NCI-H1105 (cell line): ENCODE data around the gene GRIK2.
"Not testable (repeated sequence)": the region's sequence is repeated elsewhere in the genome, so short reads cannot be mapped to it uniquely, and the experiment has no call there.

Experiments used
- DNase-seq: peaks from one replicate; lab custom pipeline; 2025; lab: John Stamatoyannopoulos, UW

Gene GRIK2

DNA sequence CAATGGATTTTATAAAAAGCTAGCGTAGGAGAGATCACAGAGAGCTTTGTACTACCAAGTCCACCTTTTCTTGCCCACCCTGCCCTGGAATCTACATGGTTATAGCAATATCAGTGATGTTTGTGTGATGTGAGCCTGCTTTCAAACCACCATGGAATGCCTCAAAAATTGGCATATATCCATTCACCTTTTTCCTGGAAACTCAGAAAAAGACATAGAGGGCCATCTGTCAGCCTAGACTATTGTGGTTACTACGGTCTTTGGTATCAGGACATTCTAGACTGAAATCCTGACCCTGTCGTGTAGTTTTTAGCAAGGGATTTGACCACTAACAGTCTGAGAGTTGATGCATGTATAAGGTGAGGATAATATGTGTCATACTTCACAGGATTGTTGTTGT is 239.6 kb downstream of the GRIK2 start:
- no peak for DNase-seq

DNA sequence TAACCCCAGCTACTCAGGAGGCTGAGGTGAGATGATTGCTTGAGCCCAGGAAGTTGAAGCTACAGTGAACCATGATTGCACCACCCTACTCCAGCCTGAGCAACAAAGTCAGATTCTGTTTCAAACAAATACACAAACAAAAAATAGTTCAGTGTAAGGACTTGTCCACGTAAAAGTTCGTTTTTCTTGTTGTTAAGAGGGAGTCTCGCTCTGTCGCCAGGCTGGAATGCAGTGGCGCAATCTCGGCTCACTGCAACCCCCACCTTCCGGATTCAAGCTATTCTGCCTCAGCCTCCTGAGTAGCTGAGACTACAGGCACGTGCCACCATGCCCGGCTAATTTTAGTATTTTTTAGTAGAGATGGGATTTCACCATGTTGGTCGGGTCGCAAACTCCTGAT is 245.4 kb downstream of the GRIK2 start:
- not testable (repeated sequence) for DNase-seq

GRCh38 chr6:101640131-101640530 is 246.6 kb downstream of the GRIK2 start:
- DNase-seq: no peak

- no peak for DNase-seq
These were observed 252.3 kb downstream of the GRIK2 start for GRCh38 chr6:101645770-101646169.

DNA sequence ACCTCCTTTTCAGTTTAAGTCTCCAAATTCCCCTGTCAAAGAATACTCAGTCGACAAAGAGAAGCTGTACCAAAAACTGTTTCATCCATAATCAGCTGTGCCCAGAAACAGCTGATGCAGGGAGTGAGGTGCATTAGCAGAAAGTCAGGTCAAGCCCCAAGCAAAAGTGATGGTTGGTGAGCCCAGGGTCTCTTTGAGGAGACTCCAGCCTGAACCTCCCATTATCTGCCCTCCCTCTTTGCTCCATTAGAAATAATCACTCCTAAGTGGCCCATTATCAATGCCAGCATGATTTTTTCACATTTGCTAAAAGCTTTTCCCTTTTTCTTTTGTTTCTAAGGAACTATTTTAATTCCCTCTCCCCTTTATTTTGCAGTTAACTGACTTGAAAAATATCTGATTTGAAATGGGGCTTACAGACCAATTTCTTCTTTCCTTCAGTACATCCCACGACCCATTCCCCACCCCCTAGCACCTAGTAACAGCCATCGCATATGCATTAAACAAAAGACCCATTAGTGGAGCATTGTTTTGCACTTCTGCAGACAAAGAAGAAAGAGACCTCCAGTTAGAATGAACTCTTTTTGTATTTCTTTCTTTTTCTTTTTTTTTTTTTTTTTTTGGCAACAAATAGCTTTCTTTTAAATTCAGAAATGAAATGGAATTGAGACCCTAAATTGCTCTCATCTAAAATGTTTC is 257.0 kb downstream of the GRIK2 start:
- DNase-seq: no peak

DNA sequence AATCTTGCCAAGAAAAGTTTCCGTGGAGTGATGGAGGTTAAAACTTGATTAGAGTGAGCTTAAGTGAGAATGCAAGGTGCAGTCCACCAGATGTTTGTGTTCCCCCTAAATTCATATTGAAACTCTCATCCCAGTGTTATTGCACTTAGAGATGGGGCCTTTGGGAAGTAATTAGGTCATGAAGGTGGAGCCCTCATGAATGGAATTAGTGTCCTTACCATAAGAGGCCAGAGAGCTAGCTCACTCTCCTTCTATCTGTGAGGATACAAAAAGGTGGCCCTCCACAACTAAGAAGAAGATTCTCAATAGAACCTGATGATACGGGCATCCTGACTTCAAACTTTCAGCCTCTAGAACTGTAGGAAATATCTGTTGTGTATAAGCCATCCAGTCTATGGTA is 258.6 kb downstream of the GRIK2 start:
- DNase-seq: no peak

GRCh38 chr6:101655109-101655508 is 261.6 kb downstream of the GRIK2 start:
- DNase-seq: no peak

- no peak for DNase-seq
These were observed 268.8 kb downstream of the GRIK2 start for GRCh38 chr6:101662111-101662897.

- no peak for DNase-seq
These were observed 269.6 kb downstream of the GRIK2 start for GRCh38 chr6:101663100-101663499.

DNA sequence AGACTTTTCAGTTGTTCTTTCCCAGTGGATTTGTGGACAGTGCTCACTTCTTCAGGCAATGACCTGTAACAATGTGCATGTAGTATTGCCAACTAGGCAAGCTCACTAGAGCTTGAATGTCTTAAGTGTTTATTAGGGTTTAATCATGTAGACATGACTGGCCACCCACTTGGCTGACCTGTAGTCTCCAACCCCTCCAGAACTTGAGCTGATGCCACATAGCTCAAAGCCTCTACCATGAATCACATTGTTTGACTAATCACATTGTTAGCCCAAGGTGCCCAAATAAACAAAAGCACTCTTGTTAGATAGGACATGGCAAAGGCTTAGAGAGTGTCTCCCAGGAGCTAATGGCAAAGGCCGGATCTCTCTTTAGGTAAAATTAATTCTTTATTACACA is 272.7 kb downstream of the GRIK2 start:
- no peak for DNase-seq

- DNase-seq: peak; percentile 85
These were observed 275.1 kb downstream of the GRIK2 start for GRCh38 chr6:101668496-101669030.

DNA sequence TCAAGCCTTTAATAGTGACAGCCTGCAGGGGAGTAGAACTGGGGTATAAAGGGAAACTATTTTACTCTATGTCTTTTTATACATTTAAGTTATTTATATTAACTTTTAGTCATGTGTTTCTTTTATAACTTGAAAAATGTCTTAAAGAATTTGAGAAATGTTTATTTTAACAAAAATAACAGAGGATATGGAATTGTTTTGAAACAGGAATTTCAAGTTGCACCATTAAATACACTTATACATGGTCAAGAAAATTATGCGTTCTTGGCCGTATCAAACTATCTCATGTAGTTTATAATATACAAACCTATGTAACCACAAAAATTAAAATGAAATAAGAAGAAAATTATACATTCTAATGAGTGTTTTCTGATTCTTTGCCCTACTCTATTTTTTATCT is 282.7 kb downstream of the GRIK2 start:
- DNase-seq: no peak

DNA sequence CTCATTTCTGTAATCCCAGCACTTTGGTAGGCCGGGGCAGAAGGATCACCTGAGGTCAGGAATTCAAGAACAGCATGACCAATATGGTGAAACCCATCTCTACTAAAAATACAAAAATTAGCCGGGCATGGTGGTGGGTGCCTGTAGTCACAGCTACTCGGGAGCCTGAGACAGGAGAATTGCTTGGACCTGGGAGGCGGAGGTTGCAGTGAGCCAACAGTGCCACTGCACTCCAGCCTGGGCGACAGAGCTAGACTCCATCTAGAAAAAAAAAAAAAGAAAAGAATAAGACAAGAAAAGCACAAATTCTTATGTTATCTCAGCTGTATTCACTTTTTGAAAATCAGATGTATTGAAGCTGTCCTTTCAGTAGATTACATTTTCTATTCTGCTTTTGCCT is 289.4 kb downstream of the GRIK2 start:
- no peak for DNase-seq

DNA sequence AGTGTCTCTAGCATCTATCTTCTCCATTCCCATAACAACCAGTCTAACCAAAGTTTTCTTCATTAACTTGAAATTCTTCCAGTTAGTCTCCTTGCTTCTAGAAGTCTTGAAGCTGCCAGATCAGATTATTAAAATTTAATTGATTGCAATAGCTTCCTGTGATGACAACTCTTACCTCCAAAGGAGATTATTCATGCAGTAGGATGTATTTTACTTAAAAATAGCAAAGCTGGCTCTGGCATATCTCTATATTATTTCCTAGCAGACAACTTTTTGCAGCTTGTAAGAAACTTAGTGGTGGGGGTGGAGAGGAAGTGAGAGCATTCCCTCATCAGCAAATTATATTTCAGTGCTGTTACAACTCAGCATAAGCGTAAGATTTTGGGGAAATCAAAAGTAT is 290.4 kb downstream of the GRIK2 start:
- DNase-seq: no peak

GRCh38 chr6:101686653-101687052 is 293.1 kb downstream of the GRIK2 start:
- no peak for DNase-seq

GRCh38 chr6:101689156-101689555 is 295.6 kb downstream of the GRIK2 start:
- DNase-seq: peak; percentile 39

DNA sequence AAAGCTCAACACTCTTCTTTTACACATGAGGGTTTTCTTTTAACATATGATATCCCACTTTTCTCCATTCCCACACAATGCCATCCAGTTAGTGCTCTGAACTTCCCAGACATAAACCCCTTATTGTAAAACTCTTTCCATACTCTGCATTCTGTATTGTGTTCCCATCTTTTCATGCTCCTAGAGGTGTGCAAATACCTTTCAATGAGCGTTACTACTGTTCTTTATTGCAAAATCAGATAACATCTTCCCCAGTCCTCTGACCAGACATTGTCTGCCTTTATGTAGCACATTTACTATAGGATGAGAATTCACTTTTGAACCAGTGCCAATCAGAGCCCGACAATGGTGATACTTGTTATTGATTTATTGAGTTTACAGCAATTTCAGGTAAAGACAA is 296.2 kb downstream of the GRIK2 start:
- DNase-seq: no peak

- DNase-seq: no peak
These were observed 307.1 kb downstream of the GRIK2 start for GRCh38 chr6:101700655-101701054.

DNA sequence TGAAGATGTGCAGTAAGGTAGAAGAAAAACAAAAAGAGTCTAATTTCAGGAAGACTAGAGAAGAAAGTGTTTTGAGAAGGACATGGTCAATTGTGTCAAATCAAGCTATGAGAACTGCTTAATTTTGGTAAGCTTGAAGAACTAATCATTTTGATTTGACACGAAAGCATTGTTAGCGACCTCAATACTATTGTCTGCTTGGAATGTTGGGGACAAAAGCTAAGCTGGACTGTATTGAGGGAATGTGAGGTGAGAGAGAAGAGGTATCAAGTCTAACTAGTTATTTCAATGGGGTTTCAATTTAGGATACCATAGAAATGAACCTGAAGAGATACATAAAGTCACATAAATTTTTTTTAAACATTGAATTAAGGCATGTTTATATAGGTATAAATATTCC is 309.8 kb downstream of the GRIK2 start:
- DNase-seq: no peak

- DNase-seq: no peak
These were observed 312.4 kb downstream of the GRIK2 start for GRCh38 chr6:101705866-101706265.

DNA sequence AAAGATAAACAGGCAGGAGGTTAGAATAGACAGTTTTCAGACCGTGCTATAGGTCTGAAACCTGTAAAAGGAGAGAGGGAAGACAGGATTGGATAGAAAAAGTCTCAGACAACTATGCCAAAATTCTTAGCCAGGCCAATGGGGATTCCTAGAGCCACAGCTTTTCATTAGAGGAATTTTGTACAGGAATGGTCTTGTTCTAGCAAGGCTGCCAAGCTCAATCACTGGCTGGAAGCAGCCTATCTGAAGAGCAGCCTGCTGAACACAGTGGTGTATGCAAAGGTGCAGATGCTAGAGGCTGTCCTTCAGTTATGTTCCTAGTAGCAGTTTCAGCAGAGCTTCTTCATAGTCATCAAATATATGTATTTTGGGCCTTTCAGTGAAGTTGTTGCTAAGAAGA is 313.1 kb downstream of the GRIK2 start:
- DNase-seq: no peak

DNA sequence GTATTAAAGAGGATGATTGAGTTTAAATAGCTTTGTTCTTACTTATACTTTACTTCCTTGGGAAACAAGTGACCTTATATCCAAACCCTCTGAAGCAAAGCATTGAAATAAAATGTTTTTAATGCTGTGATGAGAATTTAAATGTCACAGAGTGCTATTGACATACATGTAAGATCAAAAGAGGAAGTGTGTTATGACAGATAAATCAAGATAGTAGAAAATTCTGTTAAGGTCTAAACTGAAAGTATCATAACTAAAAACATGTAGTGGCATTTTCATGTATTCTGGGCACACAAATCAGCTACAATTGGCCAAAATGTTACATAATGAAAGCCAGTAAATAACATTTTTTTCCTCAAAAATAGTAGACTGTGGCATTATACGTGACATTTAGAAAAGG is 318.0 kb downstream of the GRIK2 start:
- DNase-seq: no peak

DNA sequence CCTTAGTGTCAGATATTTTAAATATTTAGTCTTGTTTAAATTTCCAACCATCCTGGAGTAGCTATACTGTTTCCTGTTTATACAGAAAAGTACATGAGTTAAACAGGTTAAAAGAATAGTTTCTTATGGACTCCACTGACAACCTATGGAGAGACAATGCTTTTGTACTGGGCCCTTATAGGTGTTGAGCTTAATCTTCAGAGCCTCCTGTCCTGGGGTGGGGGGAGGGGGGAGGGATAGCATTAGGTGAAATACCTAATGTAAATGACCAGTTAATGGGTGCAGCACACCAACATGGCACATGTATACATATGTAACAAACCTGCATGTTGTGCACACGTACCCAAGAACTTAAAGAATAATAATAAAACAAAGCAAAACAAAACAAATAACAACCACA is 322.9 kb downstream of the GRIK2 start:
- no peak for DNase-seq
